Mucosa of gallbladder (tissue), 1 donor: ENCODE data around the gene TLCD4. TPM values are rescaled to one million over a fixed set of nuclear protein-coding genes. Genes with fewer than 3 reads are reported as not detected.
A peak's percentile ranks its signal among the peaks of the same experiment; 100 is the strongest.
"Not testable (repeated sequence)": the region's sequence is repeated elsewhere in the genome, so short reads cannot be mapped to it uniquely, and the experiment has no call there.

ENCODE experiments used
- DNase-seq: peaks from one replicate; pipeline ENCODE4 v3.0.0-alpha.2; 2020; ENCODE audit warnings: low spot score
- total RNA-seq: library from RNA; stranded (reverse); gene quantifications from one replicate; pipeline ENCODE4 v1.2.1, GENCODE V29; 2021
- donor health status: DM: no; HTN: no; CAD: no.

Gene TLCD4, protein sequence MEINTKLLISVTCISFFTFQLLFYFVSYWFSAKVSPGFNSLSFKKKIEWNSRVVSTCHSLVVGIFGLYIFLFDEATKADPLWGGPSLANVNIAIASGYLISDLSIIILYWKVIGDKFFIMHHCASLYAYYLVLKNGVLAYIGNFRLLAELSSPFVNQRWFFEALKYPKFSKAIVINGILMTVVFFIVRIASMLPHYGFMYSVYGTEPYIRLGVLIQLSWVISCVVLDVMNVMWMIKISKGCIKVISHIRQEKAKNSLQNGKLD
- 24.4 TPM for total RNA-seq

DNA sequence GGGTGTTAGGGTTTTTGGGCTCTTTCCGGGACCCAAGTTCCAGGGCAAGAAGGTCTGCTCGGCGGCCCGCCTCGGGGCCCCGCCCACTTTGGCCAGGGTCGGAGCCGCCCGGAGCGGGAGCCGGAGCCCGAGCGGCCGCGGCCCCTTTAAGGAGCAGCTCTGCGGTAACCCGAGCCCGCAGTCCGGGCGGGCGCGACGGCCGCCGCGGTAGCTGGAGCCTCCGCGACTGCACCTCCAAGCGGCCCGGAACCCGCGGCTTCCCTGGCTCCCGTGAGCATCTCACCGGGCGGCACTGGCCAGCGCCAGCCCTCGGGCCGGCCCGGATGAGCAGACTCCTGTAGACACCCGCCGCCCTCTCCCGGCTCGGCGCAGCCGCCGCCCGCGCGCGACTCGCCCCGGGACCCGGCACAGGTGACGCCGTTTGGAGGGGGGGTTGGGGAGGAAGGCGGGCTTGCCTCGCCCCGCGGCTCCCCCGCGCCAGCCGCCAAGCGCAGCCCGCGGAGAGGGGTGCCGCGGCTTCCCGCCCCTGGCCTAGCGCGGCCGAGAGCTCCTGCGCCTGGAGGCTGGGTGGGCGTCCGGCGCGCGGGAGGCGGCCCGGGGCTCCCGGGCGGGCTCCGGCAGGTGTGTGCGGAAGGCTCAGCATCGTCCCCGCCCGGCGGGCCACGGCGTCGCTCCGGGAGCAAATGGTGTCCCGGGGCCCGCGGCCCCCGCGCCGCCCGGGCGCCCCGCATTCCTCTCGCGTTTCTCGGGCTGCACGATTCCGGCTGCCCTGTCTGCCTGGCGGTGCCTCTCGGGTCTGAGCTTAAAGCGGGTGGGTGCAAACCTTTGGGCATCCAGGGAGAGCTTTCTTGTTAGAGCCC is at the start of gene TLCD4:
TLCD4 (plus strand) TSS at position 149 of the 860 bp plus-strand sequence. CDS start 26,547 bp downstream, outside the sequence.
- peak; percentile 28 for DNase-seq

GRCh38 chr1:95067568-95067967 is 49.6 kb upstream of the TLCD4 start:
- DNase-seq: no peak

GRCh38 chr1:95068956-95069709 is 48.0 kb upstream of the TLCD4 start:
- no peak for DNase-seq

DNA sequence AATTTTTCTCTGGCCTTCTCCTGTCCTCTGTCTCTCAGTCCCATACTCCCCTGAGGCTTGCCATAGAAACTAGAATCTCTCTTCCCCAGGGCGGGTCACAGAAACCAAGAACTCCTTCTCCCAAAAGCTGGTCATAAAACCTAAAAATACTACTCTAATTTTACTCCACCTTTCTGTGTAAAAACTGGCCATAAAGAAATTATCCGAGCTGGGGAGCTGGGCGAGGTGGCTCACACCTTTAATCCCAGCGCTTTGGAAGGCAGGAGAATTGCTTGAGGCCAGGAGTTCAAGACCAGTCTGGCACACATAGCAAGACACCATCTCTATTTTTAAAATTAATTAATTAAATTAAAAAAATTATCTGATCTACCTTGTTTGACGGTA is 47.5 kb upstream of the TLCD4 start:
- DNase-seq: no peak

DNA sequence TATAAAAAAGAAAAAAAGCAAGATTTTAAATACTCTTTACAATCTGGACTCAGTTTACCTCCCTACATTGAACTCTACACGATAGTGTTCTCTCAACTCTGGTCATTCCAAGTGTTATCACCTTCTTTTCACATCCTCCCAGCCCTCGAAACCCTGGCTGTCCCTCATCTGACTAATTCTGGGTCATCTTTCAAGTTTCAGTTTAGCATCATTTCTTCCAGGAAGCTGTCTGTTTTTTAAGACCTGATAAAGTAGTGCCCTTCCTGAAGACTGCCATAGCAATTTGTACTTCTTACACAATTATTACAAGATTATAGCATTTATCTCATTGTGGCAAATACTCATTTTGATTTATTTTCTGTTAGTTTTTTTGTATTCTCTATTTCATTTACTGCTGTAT is 45.6 kb upstream of the TLCD4 start:
- DNase-seq: no peak

DNA sequence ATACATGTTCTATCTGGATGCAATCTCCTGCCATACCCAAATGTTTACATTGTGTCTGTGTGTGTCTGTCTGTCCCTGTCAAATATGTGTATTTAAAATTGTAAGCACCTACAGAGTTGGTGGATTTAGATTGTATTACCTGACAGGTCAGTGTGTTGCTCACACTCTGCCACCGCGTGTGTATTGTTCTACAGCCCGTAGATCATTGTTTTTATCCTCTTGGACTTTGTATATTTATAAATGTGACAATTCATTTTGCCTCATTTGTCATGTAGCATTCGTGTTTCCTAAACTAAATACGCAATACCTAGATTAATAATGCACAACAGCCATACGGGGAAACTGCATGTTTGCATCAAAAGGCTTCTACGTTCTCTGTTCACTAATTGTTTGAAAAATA is 45.0 kb upstream of the TLCD4 start:
- no peak for DNase-seq

DNA sequence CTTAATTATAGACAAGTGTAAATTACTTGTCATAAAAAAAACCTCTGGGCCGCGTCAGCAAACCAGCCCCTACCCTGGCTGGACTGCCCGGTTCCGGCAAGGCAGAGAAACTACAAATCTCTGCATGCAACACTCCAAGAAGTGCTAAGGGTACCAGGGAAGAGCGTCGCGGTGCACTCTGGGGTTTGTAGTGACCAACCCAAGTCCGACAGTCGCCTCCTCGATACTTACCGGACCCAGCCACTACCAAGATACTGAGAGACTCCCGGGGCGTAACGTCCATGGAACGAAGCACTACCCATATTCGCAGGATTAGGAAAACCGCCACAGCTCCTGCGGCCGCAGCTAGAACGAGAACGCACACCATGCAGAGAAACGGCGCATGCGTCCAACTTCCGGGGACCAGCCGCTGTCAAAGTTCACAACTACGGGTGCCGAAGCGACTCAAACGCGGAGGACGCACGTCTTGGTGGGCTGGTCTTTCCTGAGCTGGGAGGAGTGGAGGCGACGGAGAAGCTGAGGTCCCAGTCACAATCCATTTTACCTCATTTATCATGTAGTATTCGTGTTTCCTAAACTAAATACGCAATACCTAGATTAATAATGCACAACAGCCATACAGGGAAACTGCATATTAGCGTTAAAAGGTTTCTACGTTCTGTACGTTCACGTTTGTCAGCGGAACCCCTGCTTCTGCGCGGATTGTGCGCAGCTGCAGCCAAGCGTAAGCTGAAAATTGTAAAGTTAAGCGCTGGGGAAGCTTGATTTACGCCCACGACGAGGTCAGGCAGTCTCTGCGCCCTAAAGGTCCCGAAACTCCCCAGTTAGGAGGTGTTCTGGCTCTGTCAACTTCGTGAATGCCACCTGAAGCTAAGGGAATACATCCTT is 44.4 kb upstream of the TLCD4 start, which contains the start of gene ALG14:
ALG14 (minus strand) TSS at position 420 of the 888 bp plus-strand sequence; CDS start at position 367, 53 bp downstream.
- peak; percentile 95 for DNase-seq

DNA sequence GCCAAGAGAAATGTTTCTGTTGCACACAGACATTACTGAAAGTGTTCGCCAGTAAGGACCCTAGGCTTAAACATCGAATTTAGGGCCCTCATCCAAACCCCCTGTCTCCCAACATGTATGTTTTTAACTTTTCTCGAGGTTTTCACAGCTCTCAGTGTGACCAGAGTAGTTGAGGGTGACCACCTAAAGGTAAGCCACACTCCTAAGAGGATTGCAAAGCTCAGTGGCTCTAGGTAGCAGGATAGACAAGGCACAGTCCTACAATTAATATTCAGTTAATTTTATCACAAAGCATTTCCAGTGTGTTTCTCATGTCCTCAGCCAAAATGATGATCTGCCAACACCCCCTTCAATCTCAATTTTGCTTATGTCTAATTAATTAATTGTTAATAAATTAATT is 43.7 kb upstream of the TLCD4 start:
- no peak for DNase-seq

- no peak for DNase-seq
Measured at GRCh38 chr1:95076034-95076433, 41.1 kb upstream of the TLCD4 start.

GRCh38 chr1:95080446-95080845 is 36.7 kb upstream of the TLCD4 start:
- DNase-seq: no peak

- no peak for DNase-seq
Measured at GRCh38 chr1:95080879-95081278, 36.3 kb upstream of the TLCD4 start.

- no peak for DNase-seq
Measured at GRCh38 chr1:95084317-95085176, 32.6 kb upstream of the TLCD4 start.

GRCh38 chr1:95085376-95085775 is 31.8 kb upstream of the TLCD4 start:
- DNase-seq: no peak

GRCh38 chr1:95086949-95087533 is 30.1 kb upstream of the TLCD4 start:
- DNase-seq: peak; percentile 46

DNA sequence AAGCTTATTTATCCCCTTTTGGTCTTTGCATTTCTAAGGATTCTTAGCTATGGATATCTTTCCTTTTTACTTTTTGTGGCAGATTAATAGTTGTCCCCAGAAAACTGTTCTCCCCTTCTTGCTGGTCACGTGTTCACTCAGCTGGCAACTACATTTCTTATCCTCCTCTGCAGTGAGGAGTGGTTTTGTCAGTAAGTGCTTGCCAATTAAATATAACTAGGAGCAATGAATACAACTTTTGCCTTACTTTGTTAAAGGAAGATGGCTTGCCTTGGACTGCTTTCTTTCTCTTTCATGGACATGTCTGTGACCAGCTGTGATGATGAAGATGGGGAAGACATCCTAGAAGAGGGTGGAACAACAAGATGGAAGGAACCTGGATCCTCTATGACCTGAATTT is 28.9 kb upstream of the TLCD4 start:
- no peak for DNase-seq

DNA sequence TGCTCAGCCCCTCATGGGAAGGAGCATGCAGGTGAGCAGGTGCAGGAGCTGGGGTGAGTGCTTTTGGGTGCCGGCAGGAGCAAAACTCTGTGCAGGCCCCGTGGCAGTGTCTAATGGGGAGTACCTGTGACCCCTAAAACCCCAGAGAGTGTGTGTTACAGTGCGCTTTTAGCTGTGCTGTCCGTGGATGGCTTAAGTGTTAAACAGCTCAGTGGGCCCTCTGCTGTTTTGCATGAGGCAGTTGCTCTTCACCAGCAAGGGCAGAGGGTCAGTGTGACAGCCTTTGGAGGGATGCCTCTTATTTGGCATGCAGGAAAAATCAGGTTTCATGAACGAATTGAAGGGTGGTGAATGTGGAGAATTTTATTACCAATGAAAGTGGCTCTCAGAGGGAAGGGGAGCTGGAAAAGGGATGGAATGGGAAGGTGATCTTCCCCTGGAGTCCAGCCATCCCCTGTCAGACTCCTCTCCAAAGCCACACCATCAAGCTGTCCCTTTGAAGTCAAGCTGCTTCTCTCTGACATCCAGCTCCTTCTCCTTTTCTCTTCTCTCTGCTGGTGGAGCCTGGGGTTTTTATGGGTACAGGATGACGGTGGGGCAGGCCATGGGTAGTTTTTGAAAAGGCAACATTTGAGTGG is 27.4 kb upstream of the TLCD4 start:
- DNase-seq: no peak

- not testable (repeated sequence) for DNase-seq
Measured at GRCh38 chr1:95091290-95091689, 25.9 kb upstream of the TLCD4 start.

DNA sequence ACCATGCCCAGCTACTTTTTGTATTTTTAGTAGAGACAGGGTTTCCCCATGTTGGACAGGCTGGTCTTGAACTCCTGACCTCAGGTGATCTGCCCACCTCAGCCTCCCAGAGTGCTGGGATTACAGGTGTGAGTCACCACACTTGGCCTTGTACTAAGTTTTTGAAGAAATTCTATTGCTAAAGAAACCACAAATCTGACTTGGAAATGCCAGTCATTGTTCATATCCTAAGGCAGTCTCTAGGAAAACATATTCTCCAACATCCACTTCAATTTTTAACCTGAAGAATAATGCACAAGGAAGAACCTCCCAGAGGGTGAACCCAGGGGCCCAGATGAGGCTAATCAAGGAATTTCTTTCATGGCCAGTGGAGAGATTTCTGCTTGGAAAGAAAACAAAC is 24.3 kb upstream of the TLCD4 start:
- not testable (repeated sequence) for DNase-seq

DNA sequence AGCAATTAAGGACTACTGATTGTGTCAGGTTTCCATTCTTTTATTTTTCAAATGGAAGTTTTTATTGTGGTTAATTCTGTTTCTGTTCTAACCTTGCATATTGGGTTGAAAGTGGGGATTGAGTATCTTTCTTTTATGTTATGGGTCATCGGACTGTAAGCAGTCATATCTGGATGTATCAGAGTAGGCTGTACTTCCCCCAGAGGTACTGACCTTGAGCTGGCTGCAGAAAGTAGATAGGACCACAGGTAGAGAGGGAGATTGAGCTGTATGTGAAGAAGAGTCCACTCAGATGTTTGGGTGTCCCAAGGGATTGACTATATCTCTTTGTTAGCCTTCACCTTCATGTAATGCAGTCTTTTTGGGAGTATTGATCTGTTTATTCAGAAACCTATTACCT is 23.9 kb upstream of the TLCD4 start:
- DNase-seq: no peak
